Ascending aorta (tissue), 2 donors: ENCODE data around the gene SKIC3. TPM values are rescaled to one million over a fixed set of nuclear protein-coding genes. Genes with fewer than 3 reads are reported as not detected.

Experiments
- DNase-seq, 2 donors: peaks; one replicate each; pipeline ENCODE4 v3.0.0-alpha.2; 2019; ENCODE audit warnings: low spot score in 2 of 2
- H3K27ac ChIP-seq, 2 donors: fragments of 200-600 bp; sonication (generic); one replicate each; pipeline ENCODE4 v1.5.1; 2016 to 2017; ENCODE audit warnings: mild to moderate bottlenecking in 1 of 2
- H3K27me3 ChIP-seq: fragments of 200-600 bp; sonication (generic); one replicate; pipeline ENCODE4 v1.5.1; 2017
- H3K36me3 ChIP-seq, 2 donors: fragments of 200-600 bp; sonication (generic); one replicate each; pipeline ENCODE4 v1.5.1; 2016
- H3K4me1 ChIP-seq, 2 donors: fragments of 200-600 bp; sonication (generic); one replicate each; pipeline ENCODE4 v1.5.1; 2016 to 2017; ENCODE audit warnings: mild to moderate bottlenecking in 1 of 2
- H3K4me3 ChIP-seq, 2 donors: fragments of 200-600 bp; sonication (generic); one replicate each; pipeline ENCODE4 v1.5.1; 2016 to 2017; ENCODE audit warnings: mild to moderate bottlenecking in 1 of 2
- H3K9me3 ChIP-seq, 2 donors: fragments of 200-600 bp; sonication (generic); one replicate each; pipeline ENCODE4 v1.5.1; 2016
- CTCF ChIP-seq, 3 experiments: fragments of 200-600 bp in 2 of 3; fragments of 450-650 bp in 1 of 3; sonication (generic) in 2 of 3; IDR thresholded peaks; one replicate each; pipeline ENCODE4 v1.5.1; 2016 to 2019; ENCODE audit warnings: antibody characterized with exemption in 3 of 3, mild to moderate bottlenecking in 1 of 3, moderate library complexity in 1 of 3
- intact Hi-C: fragments of 100-400 bp; cut with DNase I; formaldehyde crosslinking; loops from one replicate; pipeline ENCODE4 v1.15.1; 2023
- total RNA-seq: library from RNA; depleted of rRNA; stranded (reverse); fragments of >200 nt; gene quantifications from one replicate; pipeline ENCODE4 v1.1.0, GENCODE V29; 2016

SKIC3 gene
- total RNA-seq, 1 donor from 2014 or later: 12.7 TPM

GRCh38 chr5:95519681-95520080, 35.1 kb downstream of the SKIC3 start:
- intact Hi-C loops: no loop called here
- DNase-seq: no peak
- Histone ChIP-seq H3K27ac (no peak overlapping the region), H3K4me3 (no peak overlapping the region), H3K4me1 (no peaks in the 10 kb centered on the region), H3K9me3 (no peaks in the 10 kb centered on the region), H3K27me3 (no peaks in the 10 kb centered on the region), H3K36me3 (peaks cover 43 to 79% of the 10 kb centered on the region in 2 donors)
- no peak for TF ChIP-seq CTCF (IDR thresholded peaks at IDR 0.05)

- no peak for DNase-seq
- intact Hi-C loops: no loop called here
- no peaks in the 10 kb centered on the region for H3K4me1 ChIP-seq
- H3K27me3 ChIP-seq: no peaks in the 10 kb centered on the region
- no peaks in the 10 kb centered on the region for H3K9me3 ChIP-seq
- TF ChIP-seq CTCF (IDR thresholded peaks at IDR 0.05): no peak
- no peak overlapping the region for H3K4me3 ChIP-seq
- H3K36me3 ChIP-seq: peaks cover 47 to 84% of the 10 kb centered on the region in 2 donors
- H3K27ac ChIP-seq: no peak overlapping the region
Measured at GRCh38 chr5:95519151-95519550, 35.6 kb downstream of the SKIC3 start.

- Histone ChIP-seq H3K4me1 (no peaks in the 10 kb centered on the region), H3K27ac (no peak overlapping the region), H3K4me3 (no peak overlapping the region), H3K27me3 (no peaks in the 10 kb centered on the region), H3K9me3 (no peaks in the 10 kb centered on the region), H3K36me3 (peaks cover 55 to 90% of the 10 kb centered on the region in 2 donors)
- TF ChIP-seq CTCF (IDR thresholded peaks at IDR 0.05): no peak
- intact Hi-C loops: no loop called here
- no peak for DNase-seq
Measured at GRCh38 chr5:95518417-95518816, 36.4 kb downstream of the SKIC3 start.

- intact Hi-C loops: no loop called here
- H3K36me3 ChIP-seq: peaks cover 53 to 97% of the 10 kb centered on the region in 2 donors
Measured at GRCh38 chr5:95511606-95512005, 43.2 kb downstream of the SKIC3 start.

GRCh38 chr5:95508550-95508949, 46.2 kb downstream of the SKIC3 start:
- TF ChIP-seq CTCF (IDR thresholded peaks at IDR 0.05): no peak
- intact Hi-C loops: no loop called here
- no peak for DNase-seq
- H3K27ac ChIP-seq: no peak overlapping the region
- no peaks in the 10 kb centered on the region for H3K4me1 ChIP-seq
- H3K9me3 ChIP-seq: no peaks in the 10 kb centered on the region
- H3K27me3 ChIP-seq: no peaks in the 10 kb centered on the region
- peaks cover 31 to 88% of the 10 kb centered on the region in 2 donors for H3K36me3 ChIP-seq
- no peak overlapping the region for H3K4me3 ChIP-seq

More at GRCh38 chr5:95511606-95512005, 43.2 kb downstream of the SKIC3 start:
- no peak for DNase-seq
- Histone ChIP-seq H3K4me1 (no peaks in the 10 kb centered on the region), H3K27ac (no peak overlapping the region), H3K4me3 (no peak overlapping the region), H3K27me3 (no peaks in the 10 kb centered on the region), H3K9me3 (no peaks in the 10 kb centered on the region)
- no peak for TF ChIP-seq CTCF (IDR thresholded peaks at IDR 0.05)

Other genes with a start within 250 kb of the SKIC3 start
- not detected for gene FAM81B, start 163.6 kb downstream of the SKIC3 start, total RNA-seq
- 3.6 TPM for gene ARSK, start 124 bp upstream of the SKIC3 start, total RNA-seq
- gene GPR150, start 65.1 kb upstream of the SKIC3 start, total RNA-seq: 9.6 TPM
- not detected for gene RFESD, start 91.8 kb upstream of the SKIC3 start, total RNA-seq
- not detected for gene SPATA9, start 128.0 kb upstream of the SKIC3 start, total RNA-seq
- gene RHOBTB3, start 176.4 kb upstream of the SKIC3 start, total RNA-seq: 153 TPM